ENCODE results near the gene BFAR.
"Not testable (repeated sequence)": the region's sequence is repeated elsewhere in the genome, so short reads cannot be mapped to it uniquely, and the experiment has no call there.

The BFAR gene

GRCh38 chr16:14635395-14636165, 2.8 kb downstream of the BFAR start:
- FAIRE-seq = no peak
- TF ChIP-seq POLR2A (IDR thresholded peaks at IDR 0.05; ENCODE audit: low read depth, low read length) (no peak), SPI1 (IDR thresholded peaks at IDR 0.05; ENCODE audit: low read depth, low read length) (no peak), POU2F2 (IDR thresholded peaks at IDR 0.05; ENCODE audit: low read depth, low read length) (no peak), TAF1 (IDR thresholded peaks at IDR 0.05; ENCODE audit: low read depth, low read length) (no peak), POLR2AphosphoS5 (IDR thresholded peaks at IDR 0.05; ENCODE audit: low read depth, low read length) (no peak), PAX5 (IDR thresholded peaks at IDR 0.05; ENCODE audit: insufficient read depth, low read length, severe bottlenecking) (no peak)
- no peak for DNase-seq (ENCODE audit: insufficient read length, low spot score)

GRCh38 chr16:14636179-14636950, 3.6 kb downstream of the BFAR start:
- not testable (repeated sequence) for FAIRE-seq; DNase-seq (ENCODE audit: insufficient read length, low spot score)

- FAIRE-seq; DNase-seq (ENCODE audit: insufficient read length, low spot score): not testable (repeated sequence)
Measured at GRCh38 chr16:14636951-14637240, 4.1 kb downstream of the BFAR start.

GRCh38 chr16:14640538-14640937, 7.8 kb downstream of the BFAR start:
- TF ChIP-seq POLR2AphosphoS5 (IDR thresholded peaks at IDR 0.05; ENCODE audit: low read depth, low read length) (no peak), POLR2A (IDR thresholded peaks at IDR 0.05; ENCODE audit: low read depth, low read length) (no peak), SPI1 (IDR thresholded peaks at IDR 0.05; ENCODE audit: low read depth, low read length) (no peak), POU2F2 (IDR thresholded peaks at IDR 0.05; ENCODE audit: low read depth, low read length) (no peak), PAX5 (IDR thresholded peaks at IDR 0.05; ENCODE audit: insufficient read depth, low read length, severe bottlenecking) (no peak), TAF1 (IDR thresholded peaks at IDR 0.05; ENCODE audit: low read depth, low read length) (no peak)
- no peak for FAIRE-seq
- no peak for DNase-seq (ENCODE audit: insufficient read length, low spot score)

- FAIRE-seq = no peak
- TF ChIP-seq SPI1 (IDR thresholded peaks at IDR 0.05; ENCODE audit: low read depth, low read length) (no peak), POLR2A (IDR thresholded peaks at IDR 0.05; ENCODE audit: low read depth, low read length) (no peak), POLR2AphosphoS5 (IDR thresholded peaks at IDR 0.05; ENCODE audit: low read depth, low read length) (no peak), PAX5 (IDR thresholded peaks at IDR 0.05; ENCODE audit: insufficient read depth, low read length, severe bottlenecking) (no peak), POU2F2 (IDR thresholded peaks at IDR 0.05; ENCODE audit: low read depth, low read length) (no peak), TAF1 (IDR thresholded peaks at IDR 0.05; ENCODE audit: low read depth, low read length) (no peak)
- DNase-seq (ENCODE audit: insufficient read length, low spot score) = no peak
Measured at GRCh38 chr16:14641206-14641605, 8.5 kb downstream of the BFAR start.

GRCh38 chr16:14641926-14642325, 9.2 kb downstream of the BFAR start:
- TF ChIP-seq TAF1 (IDR thresholded peaks at IDR 0.05; ENCODE audit: low read depth, low read length) (no peak), PAX5 (IDR thresholded peaks at IDR 0.05; ENCODE audit: insufficient read depth, low read length, severe bottlenecking) (no peak), POU2F2 (IDR thresholded peaks at IDR 0.05; ENCODE audit: low read depth, low read length) (no peak), SPI1 (IDR thresholded peaks at IDR 0.05; ENCODE audit: low read depth, low read length) (no peak), POLR2A (IDR thresholded peaks at IDR 0.05; ENCODE audit: low read depth, low read length) (no peak), POLR2AphosphoS5 (IDR thresholded peaks at IDR 0.05; ENCODE audit: low read depth, low read length) (no peak)
- DNase-seq (ENCODE audit: insufficient read length, low spot score) (no peak), FAIRE-seq (no peak)

GRCh38 chr16:14649816-14650215, 17.1 kb downstream of the BFAR start:
- FAIRE-seq = no peak
- no peak for TF ChIP-seq TAF1 (IDR thresholded peaks at IDR 0.05; ENCODE audit: low read depth, low read length)
- TF ChIP-seq POLR2A (IDR thresholded peaks at IDR 0.05; ENCODE audit: low read depth, low read length) = no peak
- no peak for TF ChIP-seq POU2F2 (IDR thresholded peaks at IDR 0.05; ENCODE audit: low read depth, low read length)
- no peak for TF ChIP-seq SPI1 (IDR thresholded peaks at IDR 0.05; ENCODE audit: low read depth, low read length)
- TF ChIP-seq PAX5 (IDR thresholded peaks at IDR 0.05; ENCODE audit: insufficient read depth, low read length, severe bottlenecking) = no peak
- no peak for TF ChIP-seq POLR2AphosphoS5 (IDR thresholded peaks at IDR 0.05; ENCODE audit: low read depth, low read length)

GRCh38 chr16:14650629-14651028, 17.9 kb downstream of the BFAR start:
- DNase-seq (ENCODE audit: insufficient read length, low spot score) = no peak
- FAIRE-seq = no peak
- TF ChIP-seq SPI1 (IDR thresholded peaks at IDR 0.05; ENCODE audit: low read depth, low read length) (no peak), POU2F2 (IDR thresholded peaks at IDR 0.05; ENCODE audit: low read depth, low read length) (no peak), POLR2AphosphoS5 (IDR thresholded peaks at IDR 0.05; ENCODE audit: low read depth, low read length) (no peak), PAX5 (IDR thresholded peaks at IDR 0.05; ENCODE audit: insufficient read depth, low read length, severe bottlenecking) (no peak)

More at GRCh38 chr16:14649816-14650215, 17.1 kb downstream of the BFAR start:
- no peak for DNase-seq (ENCODE audit: insufficient read length, low spot score)

- no peak for FAIRE-seq
- no peak for DNase-seq (ENCODE audit: insufficient read length, low spot score)
- TF ChIP-seq POLR2A (IDR thresholded peaks at IDR 0.05; ENCODE audit: low read depth, low read length) (no peak), POU2F2 (IDR thresholded peaks at IDR 0.05; ENCODE audit: low read depth, low read length) (no peak), SPI1 (IDR thresholded peaks at IDR 0.05; ENCODE audit: low read depth, low read length) (no peak), PAX5 (IDR thresholded peaks at IDR 0.05; ENCODE audit: insufficient read depth, low read length, severe bottlenecking) (no peak), POLR2AphosphoS5 (IDR thresholded peaks at IDR 0.05; ENCODE audit: low read depth, low read length) (no peak), TAF1 (IDR thresholded peaks at IDR 0.05; ENCODE audit: low read depth, low read length) (no peak)
Measured at GRCh38 chr16:14652726-14653125, 20.0 kb downstream of the BFAR start.

GRCh38 chr16:14658063-14658462, 25.3 kb downstream of the BFAR start:
- DNase-seq (ENCODE audit: insufficient read length, low spot score) (peak; percentile 19), FAIRE-seq (peak; percentile 85)
- TF ChIP-seq POLR2A (IDR thresholded peaks at IDR 0.05; ENCODE audit: low read depth, low read length) (no peak), POLR2AphosphoS5 (IDR thresholded peaks at IDR 0.05; ENCODE audit: low read depth, low read length) (no peak), POU2F2 (IDR thresholded peaks at IDR 0.05; ENCODE audit: low read depth, low read length) (peak; percentile 65; the same call in 1 of the 2 replicates), PAX5 (IDR thresholded peaks at IDR 0.05; ENCODE audit: insufficient read depth, low read length, severe bottlenecking) (no peak), SPI1 (IDR thresholded peaks at IDR 0.05; ENCODE audit: low read depth, low read length) (no peak), TAF1 (IDR thresholded peaks at IDR 0.05; ENCODE audit: low read depth, low read length) (no peak)
